WTC11 (cell line): ENCODE results near the gene ANKRD1. TPM values are rescaled to one million over a fixed set of nuclear protein-coding genes. Genes with fewer than 3 reads are reported as not detected.

ENCODE experiments used
- ATAC-seq: fragments of 200-7000 bp; cut with Tn5 transposase; 2 replicates; pipeline ENCODE4 v1.10.0; 2021; ENCODE audit warnings: mild to moderate bottlenecking, moderate library complexity
- CTCF ChIA-PET: fragments of 300-600 bp; sonication (Branson Sonifier 250); formaldehyde crosslinking; loops from one replicate; lab custom pipeline; 2021; ENCODE audit warnings: antibody characterized with exemption; lab: Charles Lee
- POLR2A ChIA-PET: fragments of 350-600 bp; sonication (Branson Sonifier 250); formaldehyde crosslinking; loops from one replicate; lab custom pipeline; 2021; ENCODE audit warnings: antibody characterized with exemption; lab: Charles Lee
- DNase-seq: peaks from one replicate; pipeline ENCODE4 v3.0.0; 2021; ENCODE audit warnings: low spot score
- H3K27ac Mint-ChIP-seq: 2 replicates; pipeline ENCODE4 v1.8.0; 2021; ENCODE audit warnings: mixed read lengths
- H3K27me3 Mint-ChIP-seq: 2 replicates; pipeline ENCODE4 v1.8.0; 2021; ENCODE audit warnings: low read depth, mild to moderate bottlenecking, moderate library complexity, mixed read lengths
- H3K36me3 Mint-ChIP-seq: 2 replicates; pipeline ENCODE4 v1.8.0; 2021; ENCODE audit warnings: mixed read lengths
- H3K4me1 Mint-ChIP-seq: 2 replicates; pipeline ENCODE4 v1.8.0; 2022; ENCODE audit warnings: mixed read lengths
- H3K4me3 Mint-ChIP-seq: 2 replicates; pipeline ENCODE4 v1.8.0; 2021; ENCODE audit warnings: mild to moderate bottlenecking, moderate library complexity, mixed read lengths
- H3K9me3 Mint-ChIP-seq: 2 replicates; pipeline ENCODE4 v1.8.0; 2021; ENCODE audit warnings: mixed read lengths
- E2F5 ChIP-seq: sonication (generic); formaldehyde crosslinking; IDR thresholded peaks from 2 replicates; pipeline ENCODE4 v1.8.1; 2022; ENCODE audit warnings: mild to moderate bottlenecking, moderate library complexity, missing genetic modification reagents
- HMGA2 ChIP-seq: fragments of 250-450 bp; sonication (Bioruptor Pico); IDR thresholded peaks from 2 replicates; pipeline ENCODE4 v1.4.0; 2021; ENCODE audit warnings: mild to moderate bottlenecking, moderate library complexity
- HMGXB4 ChIP-seq: sonication (generic); formaldehyde crosslinking; IDR thresholded peaks from 2 replicates; pipeline ENCODE4 v1.8.1; 2023; ENCODE audit warnings: mild to moderate bottlenecking, moderate library complexity, missing genetic modification reagents
- IRF2 ChIP-seq: sonication (generic); formaldehyde crosslinking; IDR thresholded peaks from 2 replicates; pipeline ENCODE4 v1.8.0; 2022; ENCODE audit warnings: low read depth, missing genetic modification reagents, borderline replicate concordance
- MAX ChIP-seq: sonication (generic); formaldehyde crosslinking; IDR thresholded peaks from 2 replicates; pipeline ENCODE4 v1.8.0; 2022; ENCODE audit warnings: mild to moderate bottlenecking, missing genetic modification reagents
- MYBL2 ChIP-seq: sonication (generic); formaldehyde crosslinking; IDR thresholded peaks from 2 replicates; pipeline ENCODE4 v1.8.1; 2023; ENCODE audit warnings: mild to moderate bottlenecking, moderate library complexity, missing genetic modification reagents
- NR1H2 ChIP-seq: sonication (generic); formaldehyde crosslinking; IDR thresholded peaks from 2 replicates; pipeline ENCODE4 v1.9.0; 2021; ENCODE audit warnings: mild to moderate bottlenecking, moderate library complexity, missing genetic modification reagents
- NR2C2 ChIP-seq: sonication (generic); formaldehyde crosslinking; IDR thresholded peaks from 2 replicates; pipeline ENCODE4 v1.8.0; 2022; ENCODE audit warnings: mild to moderate bottlenecking, missing genetic modification reagents
- NR3C1 ChIP-seq: sonication (generic); formaldehyde crosslinking; conservative IDR thresholded peaks from 2 replicates; pipeline ENCODE4 v1.8.1; 2023; ENCODE audit warnings: low read depth, mild to moderate bottlenecking, missing genetic modification reagents
- SMAD4 ChIP-seq: sonication (generic); formaldehyde crosslinking; IDR thresholded peaks from 2 replicates; pipeline ENCODE4 v1.8.0; 2022; ENCODE audit warnings: mild to moderate bottlenecking, missing genetic modification reagents
- SP1 ChIP-seq: sonication (generic); formaldehyde crosslinking; conservative IDR thresholded peaks from 2 replicates; pipeline ENCODE4 v1.8.1; 2022; ENCODE audit warnings: missing genetic modification reagents
- TEAD1 ChIP-seq: sonication (generic); formaldehyde crosslinking; IDR thresholded peaks from 2 replicates; pipeline ENCODE4 v1.8.0; 2022; ENCODE audit warnings: mild to moderate bottlenecking, missing genetic modification reagents
- USF1 ChIP-seq: sonication (generic); formaldehyde crosslinking; IDR thresholded peaks from 2 replicates; pipeline ENCODE4 v1.8.0; 2022; ENCODE audit warnings: mild to moderate bottlenecking, missing genetic modification reagents
- ZNF396 ChIP-seq: fragments of 250-450 bp; sonication (Bioruptor Pico); IDR thresholded peaks from 2 replicates; pipeline ENCODE4 v1.8.0; 2021; ENCODE audit warnings: mild to moderate bottlenecking, moderate library complexity, borderline replicate concordance
- ZNF425 ChIP-seq: fragments of 250-450 bp; sonication (Bioruptor Pico); conservative IDR thresholded peaks from 2 replicates; pipeline ENCODE4 v1.9.0; 2021; ENCODE audit warnings: mild to moderate bottlenecking
- ZNF532 ChIP-seq: fragments of 250-450 bp; sonication (Bioruptor Pico); IDR thresholded peaks from 2 replicates; pipeline ENCODE4 v1.9.0; 2021; ENCODE audit warnings: mild to moderate bottlenecking, borderline replicate concordance
- total RNA-seq: library from RNA; stranded (reverse); gene quantifications from 3 replicates; pipeline ENCODE4 v1.2.3, GENCODE V29; 2021

ANKRD1 gene
- total RNA-seq, 1 experiment from 2014 or later, result not detected

- peaks cover 15% of the 10 kb centered on the region for H3K9me3 Mint-ChIP-seq
- POLR2A ChIA-PET, result no interaction called here
- H3K27me3 Mint-ChIP-seq, result peaks cover 11% of the 10 kb centered on the region
- peak overlapping the region; percentile 98 for H3K4me3 Mint-ChIP-seq
- ATAC-seq (no peak), DNase-seq (no peak)
- H3K36me3 Mint-ChIP-seq, result peaks cover 19% of the 10 kb centered on the region
- peaks cover 25% of the 10 kb centered on the region for H3K4me1 Mint-ChIP-seq
- CTCF ChIA-PET, result interaction anchor here (1.8 kb wide), 1 partner anchor 10 kb away, joined by 16 read pairs; no protein-coding TSS in a partner anchor
- H3K27ac Mint-ChIP-seq, result peak overlapping the region; percentile 95; the same call in 1 of the 2 replicates
- TF ChIP-seq HMGA2 (no peak), NR2C2 (CRISPR knock-in tag) (no peak), MAX (CRISPR knock-in tag) (no peak), USF1 (CRISPR knock-in tag) (no peak), E2F5 (CRISPR knock-in tag) (no peak), MYBL2 (CRISPR knock-in tag) (no peak), SMAD4 (CRISPR knock-in tag) (no peak), IRF2 (CRISPR knock-in tag) (no peak), ZNF532 (CRISPR knock-in tag) (no peak), NR1H2 (CRISPR knock-in tag) (no peak), SP1 (CRISPR knock-in tag) (no peak), ZNF425 (CRISPR knock-in tag) (no peak), ZNF396 (no peak), NR3C1 (no peak)
These were observed 48.3 kb downstream of the ANKRD1 start for GRCh38 chr10:90872648-90873020.

GRCh38 chr10:90871766-90872647 is 48.9 kb downstream of the ANKRD1 start, which contains the start of gene RPP30:
Gene RPP30 (plus strand): TSS chr10:90871974. CDS start chr10:90871987, 13 bp downstream.
- ATAC-seq (peak; percentile 96), DNase-seq (peak; percentile 87)
- Mint-ChIP-seq H3K27me3 (peaks cover 11% of the 10 kb centered on the region; the same call in 1 of the 2 replicates), H3K4me3 (peak within 1 kb of the TSS; percentile 98), H3K36me3 (peaks cover 14% of the 10 kb centered on the region), H3K27ac (peak within 1 kb of the TSS; percentile 95), H3K9me3 (peaks cover 15% of the 10 kb centered on the region), H3K4me1 (peaks cover 25% of the 10 kb centered on the region)
- ChIA-PET POLR2A (interaction anchor here (0.5 kb wide), 1 partner anchor 117 kb away, joined by 5 read pairs; no protein-coding TSS in a partner anchor), CTCF (interaction anchor here (0.7 to 1.8 kb wide), 7 partner anchors 8 to 121 kb away, joined by 3 to 16 read pairs (median 4); partner anchors contain the start of gene HTR7)
- TF ChIP-seq TEAD1 (CRISPR knock-in tag) (0 out of 2 replicates have a peak, but pooled peaks have one; percentile 53), SP1 (CRISPR knock-in tag) (peak; percentile 91), ZNF425 (CRISPR knock-in tag) (no peak), USF1 (CRISPR knock-in tag) (peak; percentile 62), HMGXB4 (CRISPR knock-in tag) (peak; percentile 5; the same call in 1 of the 2 replicates)
